ENCODE measurements around the gene PTPDC1.

The PTPDC1 gene

GRCh38 chr9:94084314-94084713 is at the start of gene PTPDC1:
Gene PTPDC1, plus strand, starts transcription at chr9:94084464. Its CDS starts 67 bp downstream, at chr9:94084531.
- peak; percentile 77 for DNase-seq (ENCODE audit: low read depth)

GRCh38 chr9:94034511-94034910 is 49.8 kb upstream of the PTPDC1 start:
- DNase-seq (ENCODE audit: low read depth), result no peak

GRCh38 chr9:94039786-94040185 is 44.5 kb upstream of the PTPDC1 start:
- no peak for DNase-seq (ENCODE audit: low read depth)

GRCh38 chr9:94042516-94043360 is 41.5 kb upstream of the PTPDC1 start:
- DNase-seq (ENCODE audit: low read depth), result no peak

- no peak for DNase-seq (ENCODE audit: low read depth)
Observed at GRCh38 chr9:94054716-94055115, 29.5 kb upstream of the PTPDC1 start.

- peak; percentile 94 for DNase-seq (ENCODE audit: low read depth)
Observed at GRCh38 chr9:94056442-94056974, 27.8 kb upstream of the PTPDC1 start.

- DNase-seq (ENCODE audit: low read depth), result no peak
Observed at GRCh38 chr9:94057918-94058317, 26.3 kb upstream of the PTPDC1 start.

- no peak for DNase-seq (ENCODE audit: low read depth)
Observed at GRCh38 chr9:94061864-94062263, 22.4 kb upstream of the PTPDC1 start.

- DNase-seq (ENCODE audit: low read depth), result peak; percentile 81
Observed at GRCh38 chr9:94065535-94065961, 18.7 kb upstream of the PTPDC1 start.

- DNase-seq (ENCODE audit: low read depth), result no peak
Observed at GRCh38 chr9:94068257-94068656, 16.0 kb upstream of the PTPDC1 start.

GRCh38 chr9:94076557-94076956 is 7.7 kb upstream of the PTPDC1 start:
- DNase-seq (ENCODE audit: low read depth), result no peak

- DNase-seq (ENCODE audit: low read depth), result no peak
Observed at GRCh38 chr9:94078086-94078485, 6.2 kb upstream of the PTPDC1 start.

GRCh38 chr9:94079236-94079635 is 5.0 kb upstream of the PTPDC1 start:
- no peak for DNase-seq (ENCODE audit: low read depth)

- no peak for DNase-seq (ENCODE audit: low read depth)
Observed at GRCh38 chr9:94080249-94080648, 4.0 kb upstream of the PTPDC1 start.

- DNase-seq (ENCODE audit: low read depth), result no peak
Observed at GRCh38 chr9:94081435-94081834, 2.8 kb upstream of the PTPDC1 start.

GRCh38 chr9:94081864-94082463 is 2.3 kb upstream of the PTPDC1 start:
- DNase-seq (ENCODE audit: low read depth), result no peak

GRCh38 chr9:94082553-94082952 is 1.7 kb upstream of the PTPDC1 start:
- DNase-seq (ENCODE audit: low read depth), result no peak

GRCh38 chr9:94082956-94083355 is 1.3 kb upstream of the PTPDC1 start:
- no peak for DNase-seq (ENCODE audit: low read depth)

GRCh38 chr9:94083384-94083783 is 880 bp upstream of the PTPDC1 start:
- DNase-seq (ENCODE audit: low read depth), result no peak

GRCh38 chr9:94085062-94085639 is 887 bp downstream of the PTPDC1 start:
- peak; percentile 45 for DNase-seq (ENCODE audit: low read depth)

- peak; percentile 78 for DNase-seq (ENCODE audit: low read depth)
Observed at GRCh38 chr9:94086486-94087345, 2.5 kb downstream of the PTPDC1 start.

Measured in EH (cell line).